SU-DHL-6 (cell line): Measurements from ENCODE around the gene PF4V1.

Source experiments
- CTCF ChIP-seq: fragments of 200-600 bp; sonication (generic); IDR thresholded peaks from one replicate; pipeline ENCODE4 v1.5.1; 2017; ENCODE audit warnings: antibody characterized with exemption, mild to moderate bottlenecking, low read length, moderate library complexity; ENCODE audit not compliant: insufficient read depth, poor library complexity, severe bottlenecking
- EZH2phosphoT487 ChIP-seq: fragments of 200-600 bp; sonication (generic), shearing (Covaris generic); conservative IDR thresholded peaks from 2 replicates; pipeline ENCODE4 v1.6.1; 2018; ENCODE audit warnings: mild to moderate bottlenecking, antibody characterized with exemption, low read length, moderate library complexity, mixed read lengths

DNA sequence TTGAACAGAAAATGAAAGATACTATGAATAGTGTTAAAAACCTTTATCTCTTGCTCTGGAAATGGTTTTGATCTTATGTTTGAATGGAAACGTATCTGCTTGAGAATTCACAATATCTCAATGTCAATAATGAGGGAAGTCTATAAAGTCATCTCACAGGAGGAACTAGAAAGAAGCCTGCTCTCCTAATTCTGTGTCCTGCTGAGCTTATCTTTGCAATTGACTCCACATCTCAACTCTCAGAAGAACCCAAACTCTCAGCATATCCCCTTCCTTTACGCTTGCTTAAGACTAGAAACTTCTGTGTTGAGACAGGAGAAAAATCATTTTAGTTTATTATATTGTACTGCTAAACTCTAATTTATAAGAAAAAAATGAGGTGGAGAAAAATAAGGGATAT lies 8.3 kb upstream of the PF4V1 start:
- TF ChIP-seq CTCF = no peak
- TF ChIP-seq EZH2phosphoT487 = no peak
